ENCODE data around the gene SLAMF7. TPM values are rescaled to one million over a fixed set of nuclear protein-coding genes. Genes with fewer than 3 reads are reported as not detected.

SLAMF7 gene
- total and polyA plus RNA-seq, 10 of the 15 experiments (the other 5 are each of a cell fraction or from before 2014, with no cell fraction given), result 66.6 to 284 (median 108) TPM

DNA sequence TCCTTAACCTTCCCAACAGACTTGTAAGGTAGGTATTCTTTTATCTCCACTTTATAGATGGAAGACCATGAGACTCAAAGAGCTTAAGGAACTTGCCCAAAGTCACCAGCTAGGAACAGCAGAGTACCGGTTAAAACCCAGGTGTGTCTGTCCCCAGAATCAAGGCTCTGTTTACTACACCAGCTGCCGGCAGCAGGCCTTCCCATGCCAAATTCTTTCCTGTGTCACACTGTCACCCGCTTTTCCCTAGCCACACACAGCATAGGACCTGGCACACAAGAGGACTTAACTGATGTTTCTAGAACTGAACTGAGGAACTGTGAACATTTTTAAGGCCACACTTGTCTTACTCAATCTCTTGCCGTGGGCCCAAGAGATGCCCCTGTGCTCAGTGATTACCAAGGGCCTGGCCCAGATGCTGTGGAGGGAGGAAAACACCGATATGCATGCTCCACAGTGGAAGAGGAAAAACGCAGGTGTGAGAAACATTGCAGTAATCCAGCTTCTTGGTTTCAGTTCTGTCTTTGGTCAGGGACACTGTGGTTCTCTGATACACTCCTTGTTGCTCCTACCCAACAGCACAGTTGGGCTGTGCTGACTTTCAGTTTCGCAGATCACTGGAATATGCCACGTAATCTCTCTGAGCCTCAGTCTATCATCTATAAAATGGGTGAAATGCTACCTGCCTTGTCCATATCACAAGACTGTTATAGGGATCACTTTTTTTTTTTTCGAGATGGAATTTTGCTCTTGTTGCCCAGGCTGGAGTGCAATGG is 43.1 kb downstream of the SLAMF7 start (continued):
- TF ChIP-seq, protein P1, sequence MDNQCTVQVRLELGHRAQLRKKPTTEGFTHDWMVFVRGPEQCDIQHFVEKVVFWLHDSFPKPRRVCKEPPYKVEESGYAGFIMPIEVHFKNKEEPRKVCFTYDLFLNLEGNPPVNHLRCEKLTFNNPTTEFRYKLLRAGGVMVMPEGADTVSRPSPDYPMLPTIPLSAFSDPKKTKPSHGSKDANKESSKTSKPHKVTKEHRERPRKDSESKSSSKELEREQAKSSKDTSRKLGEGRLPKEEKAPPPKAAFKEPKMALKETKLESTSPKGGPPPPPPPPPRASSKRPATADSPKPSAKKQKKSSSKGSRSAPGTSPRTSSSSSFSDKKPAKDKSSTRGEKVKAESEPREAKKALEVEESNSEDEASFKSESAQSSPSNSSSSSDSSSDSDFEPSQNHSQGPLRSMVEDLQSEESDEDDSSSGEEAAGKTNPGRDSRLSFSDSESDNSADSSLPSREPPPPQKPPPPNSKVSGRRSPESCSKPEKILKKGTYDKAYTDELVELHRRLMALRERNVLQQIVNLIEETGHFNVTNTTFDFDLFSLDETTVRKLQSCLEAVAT (IDR thresholded peaks at IDR 0.05), result peak; percentile 78; the same call in 1 of the 2 replicates
- TF ChIP-seq ZNF384 (IDR thresholded peaks at IDR 0.05; ENCODE audit: borderline replicate concordance, low read depth, low read length) (no peak), CREM (IDR thresholded peaks at IDR 0.05; ENCODE audit: low read depth) (peak; percentile 74), ESRRA (IDR thresholded peaks at IDR 0.05; ENCODE audit: low read length) (no peak), BCL3 (IDR thresholded peaks at IDR 0.05; ENCODE audit: borderline replicate concordance, insufficient read depth, low read depth, low read length, poor library complexity, severe bottlenecking) (peak; percentile 62), RAD21 (IDR thresholded peaks at IDR 0.05; ENCODE audit: insufficient read depth, low read depth, low read length) (no peak), PRDM15 (CRISPR knock-in tag; IDR thresholded peaks at IDR 0.05) (no peak), YY1 (IDR thresholded peaks at IDR 0.05; ENCODE audit: low read depth, low read length) (no peak), SIX5 (IDR thresholded peaks at IDR 0.05; ENCODE audit: low read depth, low read length, severe bottlenecking) (no peak), IKZF1 (conservative IDR thresholded peaks at IDR 0.05) (peak; percentile 99), STAT3 (IDR thresholded peaks at IDR 0.05; ENCODE audit: low read depth, low read length) (no peak), E2F4 (IDR thresholded peaks at IDR 0.05; ENCODE audit: low read depth, low read length) (no peak), NRF1 (conservative IDR thresholded peaks at IDR 0.05; ENCODE audit: low read depth, low read length) (no peak), TCF3 (IDR thresholded peaks at IDR 0.05; ENCODE audit: borderline replicate concordance, insufficient read depth, low read depth, low read length) (peak; percentile 81; the same call in 1 of the 2 replicates), LARP7 (IDR thresholded peaks at IDR 0.05) (no peak)
- TF ChIP-seq, protein P2, sequence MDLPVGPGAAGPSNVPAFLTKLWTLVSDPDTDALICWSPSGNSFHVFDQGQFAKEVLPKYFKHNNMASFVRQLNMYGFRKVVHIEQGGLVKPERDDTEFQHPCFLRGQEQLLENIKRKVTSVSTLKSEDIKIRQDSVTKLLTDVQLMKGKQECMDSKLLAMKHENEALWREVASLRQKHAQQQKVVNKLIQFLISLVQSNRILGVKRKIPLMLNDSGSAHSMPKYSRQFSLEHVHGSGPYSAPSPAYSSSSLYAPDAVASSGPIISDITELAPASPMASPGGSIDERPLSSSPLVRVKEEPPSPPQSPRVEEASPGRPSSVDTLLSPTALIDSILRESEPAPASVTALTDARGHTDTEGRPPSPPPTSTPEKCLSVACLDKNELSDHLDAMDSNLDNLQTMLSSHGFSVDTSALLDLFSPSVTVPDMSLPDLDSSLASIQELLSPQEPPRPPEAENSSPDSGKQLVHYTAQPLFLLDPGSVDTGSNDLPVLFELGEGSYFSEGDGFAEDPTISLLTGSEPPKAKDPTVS (IDR thresholded peaks at IDR 0.05; ENCODE audit: low read depth, low read length), result no peak

Data from GM12878 (cell line).